ENCODE data around the gene KCNAB2.
"Not testable (repeated sequence)": the region's sequence is repeated elsewhere in the genome, so short reads cannot be mapped to it uniquely, and the experiment has no call there.

Gene KCNAB2

GRCh38 chr1:6011161-6011945, 34.3 kb upstream of the KCNAB2 start:
- no peak for DNase-seq

GRCh38 chr1:6011946-6012258, 33.8 kb upstream of the KCNAB2 start:
- DNase-seq = no peak

GRCh38 chr1:6012529-6013318, 33.0 kb upstream of the KCNAB2 start:
- DNase-seq = no peak

GRCh38 chr1:6013491-6013890, 32.2 kb upstream of the KCNAB2 start:
- no peak for DNase-seq

- no peak for DNase-seq
Measured at GRCh38 chr1:6014130-6014999, 31.3 kb upstream of the KCNAB2 start.

GRCh38 chr1:6016191-6016865, 29.4 kb upstream of the KCNAB2 start:
- no peak for DNase-seq

- DNase-seq = not testable (repeated sequence)
Measured at GRCh38 chr1:6017654-6018053, 28.0 kb upstream of the KCNAB2 start.

- DNase-seq = no peak
Measured at GRCh38 chr1:6019166-6019845, 26.4 kb upstream of the KCNAB2 start.

GRCh38 chr1:6022193-6022592, 23.5 kb upstream of the KCNAB2 start:
- no peak for DNase-seq

- no peak for DNase-seq
Measured at GRCh38 chr1:6023346-6023745, 22.3 kb upstream of the KCNAB2 start.

GRCh38 chr1:6024376-6024775, 21.3 kb upstream of the KCNAB2 start:
- DNase-seq = no peak

GRCh38 chr1:6025269-6026094, 20.2 kb upstream of the KCNAB2 start:
- no peak for DNase-seq

- DNase-seq = peak; percentile 89
Measured at GRCh38 chr1:6026095-6026809, 19.4 kb upstream of the KCNAB2 start.

GRCh38 chr1:6027591-6027990, 18.1 kb upstream of the KCNAB2 start:
- no peak for DNase-seq

GRCh38 chr1:6028042-6028850, 17.4 kb upstream of the KCNAB2 start:
- peak; percentile 74 for DNase-seq

GRCh38 chr1:6029351-6029750, 16.3 kb upstream of the KCNAB2 start:
- DNase-seq = no peak

GRCh38 chr1:6030132-6030531, 15.6 kb upstream of the KCNAB2 start:
- DNase-seq = no peak

- no peak for DNase-seq
Measured at GRCh38 chr1:6030547-6031261, 15.0 kb upstream of the KCNAB2 start.

- no peak for DNase-seq
Measured at GRCh38 chr1:6033124-6033523, 12.6 kb upstream of the KCNAB2 start.
